ENCODE data around the gene TMEM151B. TPM values are rescaled to one million over a fixed set of nuclear protein-coding genes. Genes with fewer than 3 reads are reported as not detected.
A peak's percentile ranks its signal among the peaks of the same experiment; 100 is the strongest.

Gene TMEM151B
- total and polyA plus RNA-seq, 2 of the 4 experiments (the other 2 are of a cell fraction): not detected

- peaks cover 9% of the 10 kb centered on the region; the same call in 1 of the 2 replicates for H3K9me1 ChIP-seq (ENCODE audit: insufficient read depth, low read length)
- dilution Hi-C loops (cut with HindIII; ENCODE audit: low sequenced_read_pairs, unreplicated experiment): no loop called here
- H3K4ac ChIP-seq (ENCODE audit: low read depth, low read length): no peak overlapping the region
- H3K27me3 ChIP-seq (ENCODE audit: control insufficient read depth, insufficient read depth, low read length): no peaks in the 10 kb centered on the region
- H2AFZ ChIP-seq (replicated peaks; ENCODE audit: low read length, poor library complexity): no peak overlapping the region
- no peak overlapping the region for H3K56ac ChIP-seq (ENCODE audit: extremely low read depth, insufficient read depth, low read length)
- TF ChIP-seq MXI1 (IDR thresholded peaks at IDR 0.05; ENCODE audit: borderline replicate concordance, low read depth, low read length) (no peak), MAZ (IDR thresholded peaks at IDR 0.05; ENCODE audit: borderline replicate concordance, low read depth, low read length) (no peak), POLR2A (IDR thresholded peaks at IDR 0.05; ENCODE audit: low read depth, low read length) (peak; percentile 15; the same call in 1 of the 2 replicates)
- ChIA-PET POLR2A (ENCODE audit: unreplicated experiment) (interaction anchor here (0.7 kb wide), 1 partner anchor 8 kb away, joined by 4 read pairs; the partner anchor contains the start of gene HSP90AB1), CTCF (interaction anchor here (0.9 to 1.2 kb wide), 2 partner anchors 20 to 82 kb away, joined by 3 to 4 read pairs; no protein-coding TSS in a partner anchor)
- in situ Hi-C loops (cut with MboI; ENCODE audit: low sequenced_read_pairs): no loop called here
- H2BK20ac ChIP-seq (ENCODE audit: low read depth, low read length): no peak overlapping the region
- H3K18ac ChIP-seq (ENCODE audit: low read depth, low read length): no peak overlapping the region
- 83% methylated on average over 1 of the region's 12 CpGs; no CpG with 5 or more reads in 1 of the 2 experiments for WGBS, 2 experiments (ENCODE audit: extremely low coverage in 2 of 2, insufficient read length in 1 of 2)
- H2AK5ac ChIP-seq (ENCODE audit: low read depth, low read length): no peak overlapping the region
- ATAC-seq (ENCODE audit: low read depth): no peak
- no peak overlapping the region for H3K14ac ChIP-seq (replicated peaks; ENCODE audit: low read depth, low read length)
- peak overlapping the region in 1 of 2 experiments; percentile 8; a peak in 1 of 4 replicates for H4K8ac ChIP-seq (ENCODE audit: low read depth in 2 of 2, low read length in 2 of 2)
- H3K27ac ChIP-seq (ENCODE audit: insufficient read depth, low read length): no peak overlapping the region
- no peak overlapping the region for H3K9ac ChIP-seq (ENCODE audit: low read depth, low read length)
- H3K36me3 ChIP-seq (ENCODE audit: control insufficient read depth, insufficient read depth, low read length): peaks cover 53% of the 10 kb centered on the region
- H3K23ac ChIP-seq (ENCODE audit: low read depth, low read length): no peak overlapping the region
- H3K79me1 ChIP-seq (ENCODE audit: low read depth in 1 of 2, low read length in 2 of 2): peaks cover 21 to 75% of the 10 kb centered on the region in 2 experiments
- H3K4me1 ChIP-seq (ENCODE audit: control insufficient read depth, insufficient read depth, low read length): peaks cover 8% of the 10 kb centered on the region
- no peak overlapping the region for H3K4me2 ChIP-seq (ENCODE audit: low read depth, low read length)
- H2BK5ac ChIP-seq (ENCODE audit: low read depth, low read length, poor library complexity, severe bottlenecking): no peak overlapping the region
- peak overlapping the region; percentile 23 for H2AK9ac ChIP-seq (replicated peaks; ENCODE audit: low read depth, low read length, poor library complexity)
- no peak overlapping the region for H3K4me3 ChIP-seq (ENCODE audit: insufficient read depth, low read depth, low read length)
- TSS peak; percentile 91 for BruUV-seq (replicated peaks)
- H2BK15ac ChIP-seq (ENCODE audit: low read depth, low read length): no peak overlapping the region
- intact Hi-C loops (cut with micrococcal nuclease): no loop called here
- no peak overlapping the region; the same call in 1 of the 2 replicates for H4K5ac ChIP-seq (ENCODE audit: low read depth, low read length)
- DNase-seq: no peak
- no peak overlapping the region for H4K91ac ChIP-seq (ENCODE audit: insufficient read depth, low read depth, low read length)
- peaks cover 72% of the 10 kb centered on the region for H4K20me1 ChIP-seq (ENCODE audit: insufficient read depth, low read length)
- no peaks in the 10 kb centered on the region for H3K9me3 ChIP-seq (ENCODE audit: control insufficient read depth, insufficient read depth, low read length)
- H2BK120ac ChIP-seq (ENCODE audit: low read depth, low read length): no peak overlapping the region
Observed at GRCh38 chr6:44254191-44255104, 15.8 kb upstream of the TMEM151B start.
